SK-MEL-5 (cell line): ENCODE measurements around the gene VIPR1. TPM values are rescaled to one million over a fixed set of nuclear protein-coding genes. Genes with fewer than 3 reads are reported as not detected.

Experiments
- DNase-seq: peaks from one replicate; pipeline ENCODE4 v3.0.0-alpha.2; 2016; ENCODE audit warnings: low read depth, low spot score
- in situ Hi-C: cut with HindIII; loops from 2 replicates; pipeline ENCODE4 v1.10.0; 2016; ENCODE audit warnings: low sequenced_read_pairs, high pct_unique_total_duplicates, low pct_unique_long_range_greater_than_20kb
- total RNA-seq: library from RNA; depleted of rRNA; stranded (reverse); fragments of >200 nt; shearing (Covaris generic); gene quantifications from 2 replicates; pipeline ENCODE4 v1.2.3, GENCODE V29; 2014

Gene VIPR1
- total RNA-seq, 1 experiment from 2014 or later = 0.34 TPM

DNA sequence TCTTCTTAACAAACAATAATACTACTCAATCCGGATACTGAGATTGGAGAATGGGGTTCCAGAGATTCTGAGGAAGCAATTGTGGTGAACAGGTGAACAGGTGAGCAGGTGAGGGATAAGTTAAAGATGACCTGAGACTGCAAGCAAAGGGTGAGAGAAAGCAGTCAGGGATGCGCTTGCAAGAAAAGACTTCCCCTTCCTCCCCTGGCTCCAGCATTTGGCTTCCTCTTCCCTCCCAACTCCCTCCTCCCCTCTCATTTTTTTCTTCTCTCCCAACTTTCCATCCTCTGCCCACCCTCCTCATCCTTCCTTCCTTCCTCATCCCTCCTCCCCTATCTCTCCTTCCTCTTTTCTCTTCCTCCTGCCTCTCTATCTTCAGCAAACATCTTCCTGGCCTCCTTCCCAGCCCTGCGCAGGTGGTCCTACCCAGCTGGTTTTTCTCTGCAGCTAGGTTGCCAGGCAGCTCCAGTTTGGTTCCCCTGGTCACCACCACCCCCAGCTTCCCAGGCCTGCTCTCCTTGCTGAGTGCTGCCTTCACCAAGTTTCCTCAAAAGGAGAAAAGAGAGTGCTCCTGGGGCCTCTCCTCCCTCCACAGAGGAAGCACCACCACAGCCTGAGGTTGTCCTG lies 10.4 kb upstream of the VIPR1 start:
- DNase-seq = no peak
- in situ Hi-C loops = no loop called here

DNA sequence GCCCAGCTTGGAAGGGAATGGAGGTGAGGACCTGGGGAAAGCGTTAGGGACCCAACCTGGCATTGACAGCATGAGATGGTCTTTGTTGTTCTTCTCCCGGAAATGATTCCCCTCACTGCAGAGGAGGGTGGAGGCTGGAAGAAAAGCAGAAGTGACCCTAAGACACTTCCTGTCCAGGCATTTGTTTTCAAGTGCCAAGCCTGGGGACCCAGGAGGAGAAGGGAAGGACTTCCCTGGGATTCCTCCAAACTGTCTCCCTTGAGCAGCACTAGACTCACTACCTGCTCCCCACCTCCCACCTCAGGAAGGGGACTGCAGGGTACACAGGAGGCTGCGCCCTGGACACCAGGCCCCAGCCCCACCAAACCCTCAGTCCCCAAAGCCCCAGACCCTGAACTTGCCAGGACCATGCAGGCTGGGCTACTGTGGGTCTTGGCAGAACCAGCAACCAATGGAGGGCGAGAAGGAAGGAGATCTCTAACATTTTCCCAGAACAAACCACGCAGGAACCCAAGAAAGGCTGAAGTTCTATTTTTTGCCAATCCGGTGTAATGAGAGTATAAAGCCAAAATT lies 9.8 kb upstream of the VIPR1 start:
- in situ Hi-C loops = no loop called here
- DNase-seq = no peak

DNA sequence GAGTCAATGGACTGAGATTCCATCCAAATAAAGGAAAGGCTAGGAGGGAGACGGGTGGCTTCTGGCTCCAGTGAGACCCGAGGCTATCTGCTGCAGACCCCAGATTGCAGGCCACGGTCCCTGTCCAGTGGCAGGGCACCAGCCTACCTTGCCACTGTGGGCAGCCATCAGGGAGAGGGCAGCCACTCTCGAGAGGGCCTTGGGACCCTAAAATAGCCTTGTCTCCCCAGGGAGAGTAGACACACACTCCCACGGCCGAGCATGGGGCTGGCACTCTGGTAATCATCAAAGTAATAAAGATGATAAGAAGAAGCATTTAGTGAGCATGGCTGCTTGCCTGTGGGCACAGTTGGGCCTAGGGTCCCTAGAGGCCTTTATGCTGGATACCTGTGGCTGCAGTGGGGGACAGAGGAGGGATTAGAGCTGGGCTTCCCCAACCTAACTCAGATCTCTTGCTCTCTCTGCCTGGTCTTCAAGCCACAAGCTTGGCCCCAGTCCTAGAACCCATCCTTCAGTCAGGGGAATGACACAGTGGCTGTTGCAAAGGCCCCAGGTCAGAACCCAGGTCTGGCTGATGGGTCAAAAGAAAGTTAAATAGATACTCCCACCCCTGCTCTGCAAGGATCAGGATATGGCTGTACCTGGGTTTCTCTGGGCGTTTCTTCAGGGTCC lies 9.2 kb upstream of the VIPR1 start:
- no peak for DNase-seq
- in situ Hi-C loops = no loop called here

DNA sequence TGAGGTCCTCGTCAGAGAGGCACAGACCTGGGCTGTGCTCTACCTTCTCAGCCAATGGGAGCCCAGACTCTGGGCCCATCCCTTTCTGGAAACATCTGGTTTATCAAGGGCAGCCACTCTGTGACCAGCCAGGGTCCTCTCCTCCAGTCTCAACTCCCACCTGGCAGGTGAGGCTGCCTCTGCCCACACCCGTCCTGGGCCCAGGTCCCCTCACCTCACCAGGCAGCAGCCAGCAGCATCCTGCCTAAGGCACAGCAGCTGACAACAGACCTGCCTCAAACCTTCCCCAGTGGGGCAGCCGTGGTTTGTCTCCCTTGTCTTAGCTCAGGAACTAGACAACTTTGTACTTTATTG lies 8.7 kb upstream of the VIPR1 start:
- no peak for DNase-seq
- in situ Hi-C loops = no loop called here

DNA sequence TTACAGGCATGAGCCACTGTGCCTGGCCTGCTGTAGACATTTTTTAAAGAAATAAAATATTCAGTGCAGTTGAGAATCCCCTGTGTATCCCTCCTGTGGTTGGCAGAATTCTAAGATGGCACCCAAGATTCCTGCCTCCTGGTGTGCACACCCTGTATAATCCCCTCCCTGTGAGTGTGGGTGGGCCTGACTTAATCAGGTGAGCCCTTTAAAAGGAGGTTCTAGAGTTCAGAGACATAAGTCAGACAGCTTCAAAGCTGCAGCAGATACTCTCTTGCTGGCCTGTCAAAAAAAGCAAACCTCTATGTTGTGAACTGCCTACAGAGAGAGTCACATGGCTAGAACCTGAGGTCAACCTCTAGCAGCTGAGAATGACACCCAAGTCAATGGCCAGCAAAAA lies 7.0 kb upstream of the VIPR1 start:
- no peak for DNase-seq
- in situ Hi-C loops = no loop called here

DNA sequence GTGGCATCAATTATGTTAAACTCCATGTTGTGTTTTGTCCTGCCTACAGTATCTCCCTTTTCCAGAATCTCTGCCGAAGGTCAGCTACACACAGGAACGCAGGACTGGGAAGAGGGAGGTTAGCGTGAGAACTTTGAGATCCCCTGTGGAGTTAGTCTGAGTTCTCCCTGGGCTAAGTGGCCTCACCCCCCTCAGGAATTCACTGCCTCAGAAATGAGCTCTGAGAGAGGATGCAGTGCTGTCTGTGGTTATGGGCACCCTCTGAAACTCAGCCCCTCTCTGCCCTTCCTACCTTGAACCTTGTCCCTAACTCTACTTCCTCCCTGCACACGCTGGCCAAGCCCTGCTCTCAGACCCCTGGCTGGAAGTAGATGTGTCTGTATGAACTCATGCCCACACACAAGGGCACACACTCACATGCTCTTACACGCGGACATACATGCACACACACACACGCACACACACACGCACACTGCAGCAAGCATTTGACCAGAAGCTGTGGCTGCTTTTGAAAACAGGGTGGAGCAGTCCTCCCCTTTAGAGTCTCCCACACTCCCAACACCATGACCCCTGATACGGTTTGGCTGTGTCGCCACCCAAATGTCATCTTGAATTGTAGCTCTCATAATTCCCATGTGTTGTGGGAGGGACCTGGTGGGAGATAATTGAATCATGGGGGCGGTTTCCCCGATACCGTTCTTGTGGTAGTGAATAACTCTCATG lies 5.3 kb upstream of the VIPR1 start:
- in situ Hi-C loops = no loop called here
- DNase-seq = peak; percentile 37

DNA sequence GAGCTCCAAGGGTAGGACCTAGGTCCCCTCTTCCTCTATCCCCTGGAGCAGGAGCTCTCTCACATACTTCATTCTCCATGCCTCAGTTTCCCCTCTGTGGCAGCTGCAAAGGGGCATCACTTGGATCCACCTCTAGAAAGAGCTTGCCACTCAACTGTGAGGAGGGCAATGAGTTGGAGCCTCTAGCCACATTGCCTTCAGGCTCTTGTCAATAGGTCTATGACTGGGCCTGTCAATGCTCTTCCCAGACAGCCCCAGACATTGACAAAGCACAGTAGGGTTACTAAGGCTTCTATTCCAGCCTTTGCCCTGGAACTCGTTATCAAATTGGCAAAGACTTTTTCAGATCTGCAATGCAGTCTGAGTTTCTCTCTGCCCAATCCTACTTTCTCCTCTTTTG lies 4.4 kb upstream of the VIPR1 start:
- in situ Hi-C loops = no loop called here
- no peak for DNase-seq

DNA sequence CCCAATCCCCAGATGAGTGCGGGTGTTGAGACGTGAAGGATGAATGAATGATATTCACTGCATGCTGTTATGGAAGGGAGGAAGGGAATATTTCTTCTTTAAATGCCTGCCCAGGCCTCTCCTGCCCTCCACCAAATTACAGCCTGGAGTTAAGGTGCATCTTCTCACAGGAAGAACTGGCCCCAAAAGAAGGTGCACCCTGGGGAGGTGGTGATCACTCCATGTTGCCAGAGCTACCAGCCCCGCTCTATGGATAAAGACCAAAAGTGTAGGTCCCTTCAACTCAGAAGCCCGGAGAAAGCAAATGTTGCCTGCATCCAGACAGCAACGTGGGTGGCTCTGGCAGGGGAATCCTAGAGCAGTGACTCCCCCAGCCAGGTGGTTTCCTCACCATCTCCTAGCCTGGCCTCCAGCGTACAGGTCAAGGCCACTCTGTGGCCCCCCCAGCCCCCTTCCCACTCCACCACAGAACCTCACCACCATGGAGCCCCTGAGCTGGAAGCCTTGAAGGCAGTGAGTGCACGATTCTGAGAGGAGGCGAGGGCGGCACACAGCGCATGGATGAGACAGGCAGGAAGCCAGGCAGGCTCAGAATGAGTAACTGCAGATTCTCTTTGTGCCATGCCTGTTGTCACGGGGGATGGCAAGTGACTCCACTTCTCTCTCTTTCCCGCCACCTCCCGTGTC lies 3.5 kb upstream of the VIPR1 start:
- in situ Hi-C loops = no loop called here
- no peak for DNase-seq

DNA sequence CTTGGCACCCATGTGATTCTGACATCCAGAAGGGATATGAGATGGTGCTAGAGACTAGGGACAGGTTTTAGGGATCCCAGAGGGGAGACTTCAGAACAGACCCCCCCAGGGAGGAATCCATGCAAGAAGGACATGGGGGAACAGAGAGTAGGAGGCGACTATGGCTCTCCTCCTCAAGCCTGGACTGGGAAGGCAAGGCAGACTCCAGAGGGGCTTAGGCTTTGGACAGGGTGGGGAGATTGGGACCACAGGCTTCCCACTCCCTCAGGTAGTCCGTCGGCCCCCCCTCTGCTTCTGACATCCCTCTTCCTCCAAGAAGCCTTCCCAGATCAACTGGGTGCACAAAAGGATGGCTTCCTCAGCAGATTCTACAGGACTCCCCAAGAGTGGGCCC lies 3.0 kb upstream of the VIPR1 start:
- DNase-seq = no peak
- in situ Hi-C loops = no loop called here

DNA sequence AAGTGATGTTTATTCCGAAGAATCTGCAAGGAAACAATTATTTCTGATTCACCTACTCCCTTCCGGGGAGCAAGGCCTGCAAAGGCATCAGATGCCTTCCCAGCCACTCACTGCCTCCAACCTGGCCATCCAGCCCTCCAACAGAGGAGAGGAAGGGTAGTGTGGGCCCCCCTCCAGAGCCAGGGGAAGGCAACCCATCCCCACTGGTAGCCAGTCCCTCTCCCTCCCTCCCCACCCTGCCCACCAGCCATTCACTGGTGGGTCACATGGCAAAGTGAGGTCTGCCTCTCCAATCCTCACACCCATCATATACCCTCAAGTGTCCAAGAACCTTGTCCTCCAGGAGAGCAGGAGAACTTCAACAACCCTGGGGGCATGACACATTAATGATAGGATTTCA lies 2.4 kb upstream of the VIPR1 start:
- DNase-seq = no peak
- in situ Hi-C loops = no loop called here

DNA sequence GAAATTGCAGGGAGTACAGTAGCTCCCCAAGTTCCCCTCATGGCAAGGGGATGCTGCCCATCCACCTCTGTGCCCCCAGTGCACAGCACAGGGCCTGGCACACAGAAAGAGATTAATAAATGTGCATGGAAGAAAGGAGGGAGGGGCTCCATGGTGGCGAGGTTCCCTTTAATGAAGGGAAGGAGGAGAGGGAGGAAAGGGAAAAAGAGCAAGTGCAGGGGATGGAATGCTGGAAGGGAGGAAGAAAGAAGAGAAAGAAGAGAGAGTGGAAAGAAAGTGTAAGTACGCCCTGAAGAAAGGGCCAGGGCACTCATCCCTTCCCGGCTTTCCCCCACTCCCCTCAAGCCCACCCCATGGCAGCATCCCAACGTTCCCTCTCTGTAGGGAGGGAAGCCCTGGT lies 1.5 kb upstream of the VIPR1 start:
- in situ Hi-C loops = no loop called here
- DNase-seq = no peak

DNA sequence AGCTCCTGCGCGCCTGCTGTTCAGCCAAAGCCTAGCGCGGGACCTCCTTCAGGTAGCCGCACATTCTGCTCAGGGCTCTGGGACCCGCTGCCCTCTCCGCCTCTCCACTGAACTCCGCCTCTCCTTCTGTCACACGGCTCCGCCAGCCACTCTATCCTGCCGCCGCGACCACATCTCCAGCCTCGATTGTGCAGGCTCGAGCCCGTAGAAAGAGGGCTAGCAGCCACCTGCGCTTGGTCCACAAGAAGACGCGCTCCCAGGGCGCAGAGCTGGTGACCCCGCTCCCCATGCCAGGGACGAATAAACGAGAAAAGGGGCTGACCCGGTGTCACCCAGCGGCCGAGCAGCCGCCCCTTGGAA lies 1.1 kb upstream of the VIPR1 start:
- in situ Hi-C loops = no loop called here
- no peak for DNase-seq

DNA sequence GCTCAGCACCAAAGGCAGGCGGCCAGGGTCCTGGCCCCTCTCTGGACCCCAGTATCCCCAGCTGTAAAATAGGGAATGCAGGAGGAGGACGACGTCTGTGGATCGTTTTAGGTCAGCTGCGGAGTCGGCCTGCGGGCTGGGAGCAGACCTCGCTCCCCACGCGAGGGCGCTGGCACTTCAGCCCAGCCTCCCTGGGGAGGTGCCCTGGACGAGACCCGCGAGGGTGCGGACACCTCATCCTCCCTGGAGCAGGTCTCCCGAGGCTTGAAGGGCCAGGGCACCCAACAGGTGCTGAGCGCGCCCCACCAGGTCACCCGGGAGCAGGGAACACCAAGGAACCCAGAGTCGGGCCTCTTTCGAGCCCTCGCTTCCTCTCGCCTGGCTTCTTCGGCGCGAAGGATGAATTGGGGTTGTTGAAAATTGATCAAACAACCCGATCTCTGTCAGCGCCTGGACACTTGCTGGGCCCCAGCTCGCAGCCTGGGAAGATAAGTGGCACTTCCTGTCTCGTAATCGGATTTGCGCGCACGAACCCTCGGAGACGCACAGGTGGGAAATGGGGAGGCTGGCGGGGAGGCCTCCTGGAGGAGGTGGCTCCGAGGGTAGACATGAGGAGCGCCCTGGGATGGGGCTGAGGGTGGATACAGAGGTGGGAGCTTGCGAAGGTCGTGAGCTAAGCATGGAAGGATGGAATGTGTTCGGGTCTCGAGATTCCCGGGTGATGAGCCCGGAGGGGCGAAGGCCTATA lies 588 bp upstream of the VIPR1 start:
- DNase-seq = peak; percentile 31
- in situ Hi-C loops = no loop called here

DNA sequence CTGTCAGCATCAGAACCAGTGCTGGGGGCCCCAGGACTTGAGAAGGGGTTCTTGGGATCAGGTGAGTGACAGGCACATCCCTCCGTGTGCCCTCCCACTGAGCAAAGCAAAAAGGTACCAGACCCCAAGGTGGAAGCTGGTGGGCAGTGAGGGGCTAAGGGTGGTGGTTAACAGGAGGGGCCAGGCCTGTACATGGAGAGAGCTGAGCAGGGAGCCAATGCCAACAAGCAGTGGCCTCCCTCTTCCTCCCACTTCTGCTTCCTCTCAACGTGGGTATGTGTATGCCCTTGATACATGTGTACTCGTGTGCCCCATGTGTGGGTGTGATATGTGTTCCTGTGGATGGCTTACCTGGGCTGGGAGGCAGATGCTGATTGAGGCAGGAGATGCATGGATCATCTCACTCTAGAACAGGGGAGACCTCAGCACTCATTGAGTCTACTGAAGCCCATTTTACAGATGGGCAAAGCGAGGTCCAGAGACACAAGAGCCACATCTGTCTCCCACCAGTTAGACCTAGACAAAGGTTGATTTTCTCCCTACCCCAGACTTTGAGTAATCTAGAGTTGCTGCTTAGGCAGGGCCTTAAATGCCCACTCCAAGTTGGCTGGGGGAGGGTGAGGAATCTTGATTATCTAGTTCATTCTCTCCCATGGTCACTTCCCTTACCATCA lies 945 bp downstream of the VIPR1 start:
- no peak for DNase-seq
- in situ Hi-C loops = no loop called here

DNA sequence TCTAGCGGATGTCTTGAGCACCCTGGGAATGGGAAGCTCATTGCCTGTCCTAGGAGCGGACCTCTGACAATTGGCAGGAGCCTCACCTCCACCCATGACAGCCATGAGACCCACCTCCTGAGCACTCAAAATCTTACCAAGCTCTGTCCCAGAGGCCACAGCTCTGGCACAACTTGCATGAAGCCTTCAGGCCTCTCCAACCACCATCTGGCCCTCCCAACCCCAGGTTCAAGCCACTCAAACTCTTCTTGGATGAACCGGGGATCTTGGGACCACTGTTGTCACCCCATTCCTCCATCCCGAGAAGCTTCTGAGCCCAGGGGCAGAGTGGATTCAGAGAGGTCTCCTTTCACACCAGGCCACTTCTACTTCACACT lies 1.5 kb downstream of the VIPR1 start:
- no peak for DNase-seq
- in situ Hi-C loops = no loop called here

DNA sequence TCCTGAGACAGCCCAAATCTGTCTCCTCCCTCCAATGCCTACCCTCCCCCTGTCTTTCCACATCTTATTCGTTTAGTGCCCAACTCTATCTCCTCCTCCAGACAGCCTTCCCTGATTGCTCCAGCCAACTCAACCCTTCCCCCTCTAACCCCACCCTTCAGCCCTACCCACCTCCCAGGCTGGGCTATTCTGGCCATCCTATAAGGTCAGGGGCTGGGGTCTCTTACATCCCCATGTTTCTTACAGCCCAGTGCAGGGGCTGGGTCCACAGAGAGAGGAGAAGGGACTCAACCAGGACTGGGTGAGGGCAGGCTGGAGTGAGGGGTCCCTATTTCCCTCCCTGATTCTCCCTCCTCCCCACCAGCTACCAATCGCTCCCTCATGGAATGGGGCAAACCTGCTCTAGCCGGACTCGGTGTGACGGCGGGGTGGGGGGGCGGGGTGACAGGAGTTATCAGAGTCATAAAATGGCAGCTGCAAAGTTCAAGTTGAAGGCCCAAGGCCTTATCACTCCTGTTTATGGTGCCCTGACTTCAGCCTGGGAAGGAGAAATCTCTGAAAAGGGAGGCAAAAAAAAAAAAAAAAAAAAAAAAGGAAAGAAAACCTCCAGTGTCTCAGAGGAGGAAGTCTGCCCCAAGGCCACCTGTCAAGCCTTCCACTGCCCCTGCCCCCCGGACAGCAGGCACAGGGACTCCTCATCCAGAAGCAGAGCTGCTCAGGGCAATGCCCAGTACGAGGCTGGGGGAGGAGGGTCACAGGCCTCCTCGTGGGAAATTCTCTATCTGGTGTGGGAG lies 2.1 kb downstream of the VIPR1 start:
- no peak for DNase-seq

More for the DNA sequence above, 2.1 kb downstream of the VIPR1 start:
- in situ Hi-C loops = no loop called here
